GM11168 (cell line): ENCODE measurements around the gene FGF18.
"Not testable (repeated sequence)": the region's sequence is repeated elsewhere in the genome, so short reads cannot be mapped to it uniquely, and the experiment has no call there.

Experiments used
- in situ Hi-C: fragments of 300-500 bp; cut with MboI; formaldehyde crosslinking; loops from one replicate; pipeline ENCODE4 v1.12.0; 2022; ENCODE audit warnings: low sequenced_read_pairs; ENCODE audit not compliant: unreplicated experiment

FGF18 gene, protein sequence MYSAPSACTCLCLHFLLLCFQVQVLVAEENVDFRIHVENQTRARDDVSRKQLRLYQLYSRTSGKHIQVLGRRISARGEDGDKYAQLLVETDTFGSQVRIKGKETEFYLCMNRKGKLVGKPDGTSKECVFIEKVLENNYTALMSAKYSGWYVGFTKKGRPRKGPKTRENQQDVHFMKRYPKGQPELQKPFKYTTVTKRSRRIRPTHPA

GRCh38 chr5:171418982-171419687 is at the start of gene FGF18:
Gene FGF18, plus strand, starts transcription at chr5:171419647. Its CDS starts 553 bp downstream, at chr5:171420200.
- in situ Hi-C loops, result no loop called here

GRCh38 chr5:171369898-171370297 is 49.5 kb upstream of the FGF18 start:
- in situ Hi-C loops, result no loop called here

- in situ Hi-C loops, result not testable (repeated sequence)
These were observed 48.6 kb upstream of the FGF18 start for GRCh38 chr5:171370881-171371280.

DNA sequence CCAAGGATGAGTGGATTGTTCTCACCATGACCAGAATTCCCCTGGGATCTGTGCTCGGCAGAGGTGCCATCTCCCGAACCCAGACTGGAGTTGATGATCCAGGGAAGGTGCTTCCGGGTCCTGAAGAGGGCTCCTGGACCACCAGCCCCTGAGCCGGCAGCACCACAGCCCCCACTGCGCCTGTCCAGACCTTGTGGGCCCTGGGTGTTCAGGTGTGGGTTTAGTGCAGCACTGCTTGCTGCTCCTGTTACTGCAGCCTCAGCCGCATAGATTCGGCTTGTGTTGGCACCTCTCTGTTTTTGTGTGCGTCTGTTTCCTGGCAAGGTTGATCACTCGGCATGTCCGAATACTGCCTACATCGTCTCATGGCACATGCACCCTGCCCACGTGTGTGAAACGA is 48.1 kb upstream of the FGF18 start:
- in situ Hi-C loops, result no loop called here

DNA sequence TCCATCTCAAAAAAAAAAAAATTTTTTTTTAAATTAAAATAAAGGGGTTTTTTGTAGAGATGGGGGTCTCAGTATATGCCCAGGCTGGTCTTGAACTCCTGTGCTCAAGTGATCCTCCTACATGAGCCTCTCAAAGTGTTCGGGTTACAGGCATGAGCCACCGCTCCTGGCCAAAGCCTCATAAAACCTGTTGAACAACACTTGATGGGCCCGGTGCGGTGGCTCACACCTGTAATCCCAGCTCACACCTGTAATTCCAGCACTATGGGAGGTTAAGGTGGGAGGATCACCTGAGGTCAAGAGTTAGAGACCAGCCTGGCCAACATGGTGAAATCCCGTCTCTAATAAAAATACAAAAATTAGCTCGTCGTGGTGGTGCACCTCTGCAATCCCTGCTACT is 39.5 kb upstream of the FGF18 start:
- in situ Hi-C loops, result no loop called here

GRCh38 chr5:171384416-171384815 is 35.0 kb upstream of the FGF18 start:
- in situ Hi-C loops, result not testable (repeated sequence)

DNA sequence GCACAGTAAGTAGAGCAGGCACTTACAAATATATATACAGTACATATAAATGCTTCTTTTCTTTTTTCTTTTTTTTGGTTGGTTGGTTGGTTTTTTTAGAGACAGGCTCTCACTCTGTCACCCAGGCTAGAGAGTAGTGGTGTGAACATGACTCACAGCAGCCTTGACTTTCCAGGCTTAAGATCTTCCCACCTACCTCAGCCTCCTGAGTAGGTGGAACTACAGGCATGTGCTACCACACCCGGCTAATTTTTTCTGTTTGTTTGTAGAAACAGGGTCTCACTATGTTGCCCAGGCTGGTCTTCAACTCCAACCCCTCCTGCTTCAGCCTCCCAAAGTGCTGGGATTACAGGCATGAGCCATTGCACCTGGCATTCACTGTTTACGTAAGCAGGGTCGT is 34.4 kb upstream of the FGF18 start:
- in situ Hi-C loops, result not testable (repeated sequence)

GRCh38 chr5:171386006-171386671 is 33.3 kb upstream of the FGF18 start:
- in situ Hi-C loops, result no loop called here

DNA sequence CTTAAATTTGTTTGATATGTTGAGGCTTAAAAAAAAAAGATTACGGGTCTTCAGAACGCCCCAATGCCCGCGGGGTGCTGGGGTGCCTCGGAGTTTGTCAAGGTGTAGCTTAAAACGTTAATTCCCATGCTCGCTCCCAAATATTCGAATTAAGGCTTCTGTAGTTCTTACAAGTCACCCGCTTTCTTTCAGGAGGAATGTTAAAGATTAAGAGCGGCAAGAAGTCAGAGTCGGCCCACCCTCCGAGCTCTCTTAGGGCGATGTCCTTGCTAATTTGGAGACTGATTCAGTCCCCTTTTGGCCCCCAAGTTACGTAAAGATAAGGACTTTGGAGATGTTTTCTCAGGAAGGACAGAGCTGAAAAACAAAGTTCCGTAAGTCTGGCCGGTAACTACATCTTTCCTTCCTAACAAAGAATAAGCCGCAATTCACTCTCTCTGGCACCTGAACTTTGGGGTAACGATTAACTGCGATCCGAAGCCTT is 32.5 kb upstream of the FGF18 start:
- in situ Hi-C loops, result no loop called here

GRCh38 chr5:171387345-171387969 is 32.0 kb upstream of the FGF18 start, which contains the start of gene NPM1:
Gene NPM1, plus strand, starts transcription at chr5:171387849. Its CDS starts 100 bp downstream, at chr5:171387949.
- in situ Hi-C loops, result no loop called here

GRCh38 chr5:171387970-171388815 is 31.3 kb upstream of the FGF18 start:
- in situ Hi-C loops, result no loop called here

DNA sequence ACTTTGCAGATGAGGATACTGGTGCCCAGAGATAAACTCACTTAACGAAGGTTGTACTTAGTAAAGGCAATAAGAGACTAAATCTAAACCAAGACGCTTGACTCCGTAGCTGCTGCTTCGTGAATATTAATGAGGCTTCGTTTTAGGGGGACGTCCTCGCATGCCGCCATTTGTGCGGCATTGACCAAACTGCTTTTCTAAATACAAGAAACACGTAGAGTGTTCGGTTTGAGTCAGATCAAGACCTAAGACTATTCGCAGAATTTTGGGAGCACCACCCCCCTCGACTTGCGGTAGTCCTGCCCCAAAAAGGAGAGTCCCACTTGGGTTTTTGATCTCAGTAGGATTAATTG is 30.7 kb upstream of the FGF18 start:
- in situ Hi-C loops, result no loop called here

DNA sequence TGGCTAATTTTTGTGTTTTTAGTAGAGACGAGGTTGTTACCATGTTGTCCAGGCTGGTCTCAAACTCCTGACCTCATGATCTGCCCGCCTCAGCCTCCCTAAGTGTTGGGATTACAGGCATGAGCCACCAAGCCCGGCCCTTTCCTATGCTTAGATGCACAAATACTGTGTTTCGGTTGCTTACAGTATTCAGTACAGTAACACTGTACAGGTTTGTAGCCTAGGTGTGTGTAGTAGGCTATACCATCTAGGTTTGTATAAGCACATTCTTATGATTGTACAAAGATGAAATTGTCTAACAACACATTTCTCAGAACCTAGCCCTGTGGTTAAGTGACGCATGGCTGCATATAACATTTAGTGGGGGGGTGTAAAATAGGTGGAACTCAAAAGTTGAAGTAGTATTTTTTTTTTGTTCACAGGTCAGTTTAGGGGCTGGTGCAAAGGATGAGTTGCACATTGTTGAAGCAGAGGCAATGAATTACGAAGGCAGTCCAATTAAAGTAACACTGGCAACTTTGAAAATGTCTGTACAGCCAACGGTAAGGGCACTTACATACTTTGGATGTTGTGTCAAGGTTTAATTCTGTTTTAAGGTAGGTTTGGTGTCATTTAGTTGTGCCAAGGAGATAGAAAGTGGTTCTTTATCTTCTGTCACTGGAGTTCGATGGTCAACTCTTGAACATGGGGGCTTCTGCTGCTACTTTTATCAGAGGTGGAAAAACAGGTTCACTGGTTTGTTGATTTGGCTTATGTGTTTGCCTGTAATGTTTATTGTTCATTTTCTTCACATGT is 28.4 kb upstream of the FGF18 start:
- in situ Hi-C loops, result no loop called here

- in situ Hi-C loops, result no loop called here
These were observed 27.4 kb upstream of the FGF18 start for GRCh38 chr5:171391996-171392577.

- in situ Hi-C loops, result no loop called here
These were observed 26.8 kb upstream of the FGF18 start for GRCh38 chr5:171392585-171393159.

DNA sequence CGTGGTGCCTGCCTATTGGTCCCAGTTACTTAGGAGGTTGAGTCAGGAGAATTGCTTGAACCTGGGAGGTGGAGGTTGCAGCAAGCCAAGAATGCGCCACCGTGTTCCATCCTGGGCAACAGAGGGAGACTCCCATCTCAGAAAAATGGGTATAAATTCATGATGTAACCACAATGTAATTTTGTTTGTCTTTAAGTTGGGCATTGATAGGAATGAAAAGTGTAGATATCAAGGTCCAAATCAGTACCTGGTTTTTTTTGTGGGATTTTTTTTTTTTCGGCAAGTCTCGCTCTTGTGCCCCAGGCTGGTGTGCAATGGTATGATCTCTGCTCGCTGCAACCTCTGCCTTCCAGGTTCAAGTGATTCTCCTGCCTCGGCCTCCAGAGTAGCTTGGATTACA is 24.4 kb upstream of the FGF18 start:
- in situ Hi-C loops, result no loop called here

- in situ Hi-C loops, result not testable (repeated sequence)
These were observed 22.9 kb upstream of the FGF18 start for GRCh38 chr5:171396583-171396982.

DNA sequence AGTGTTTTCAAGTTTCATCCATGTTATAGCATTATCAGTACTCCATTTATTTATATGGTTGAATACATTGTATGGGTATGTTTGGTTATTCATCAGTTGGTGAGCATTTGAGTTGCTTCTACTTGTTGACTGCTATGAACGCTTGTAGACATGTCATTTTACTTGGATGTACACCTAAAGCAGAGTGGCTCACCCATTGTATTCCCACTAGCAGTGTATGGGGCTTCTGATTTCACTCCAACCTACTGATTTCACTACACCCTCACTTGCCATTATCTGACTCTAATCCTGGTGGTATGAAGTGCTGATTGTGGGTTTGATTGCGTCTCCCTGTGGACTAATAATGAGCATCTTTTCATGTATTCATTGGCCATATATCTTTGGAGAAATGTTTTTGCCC is 22.3 kb upstream of the FGF18 start:
- in situ Hi-C loops, result no loop called here

GRCh38 chr5:171397599-171397998 is 21.8 kb upstream of the FGF18 start:
- in situ Hi-C loops, result no loop called here
